HepG2 (cell line): ENCODE results near the gene ANO5. TPM values are rescaled to one million over a fixed set of nuclear protein-coding genes. Genes with fewer than 3 reads are reported as not detected.

Experiments used
- ATAC-seq: fragments of 200-7000 bp; cut with Tn5 transposase; 3 replicates; pipeline ENCODE4 v1.9.1; 2020; ENCODE audit warnings: mild to moderate bottlenecking, moderate library complexity
- BruUV-seq: library from RNA; stranded (reverse); fragments of 400-500 nt; replicated peaks from 2 replicates; lab custom pipeline; 2021; lab: Mats Ljungman, UMichigan
- CTCF ChIA-PET: fragments of 300-600 bp; formaldehyde crosslinking; extraction: SDS; loops from one replicate; lab custom pipeline; 2021; ENCODE audit warnings: low total read pairs, inconsistent platforms, low intra/inter-chr PET ratio; lab: Yijun Ruan, JAX
- POLR2A ChIA-PET: fragments of 350-600 bp; sonication (Branson Sonifier 250); formaldehyde crosslinking; loops from one replicate; lab custom pipeline; 2020; ENCODE audit warnings: antibody characterized with exemption, inconsistent platforms; lab: Yijun Ruan, JAX
- DNase-seq: peaks from one replicate; pipeline ENCODE4 v3.0.0-alpha.2; 2015; ENCODE audit warnings: low spot score
- FAIRE-seq: peaks from 3 replicates; lab custom pipeline; 2011; peaks lifted over from hg19 to GRCh38; lab: Jason Lieb, UNC
- H2AFZ ChIP-seq: one replicate; pipeline ENCODE4 v1.6.1; 2011; ENCODE audit warnings: low read length, inconsistent platforms
- H3K27ac ChIP-seq: fragments of 300-600 bp; 3 replicates; pipeline ENCODE4 v1.8.0; 2011; ENCODE audit warnings: mixed run types, mild to moderate bottlenecking, mixed read lengths, low read length, inconsistent platforms; ENCODE audit not compliant: insufficient read depth; ENCODE audit errors: extremely low read length
- H3K27me3 ChIP-seq, 2 experiments: fragments of 200-600 bp in 1 of 2; 2 replicates in 1 of 2; 3 replicates in 1 of 2; pipeline versions ENCODE4 v1.6.0 to v1.8.0; 2011; ENCODE audit warnings: low read length in 2 of 2, mild to moderate bottlenecking in 2 of 2, moderate library complexity in 2 of 2, inconsistent platforms in 1 of 2; ENCODE audit not compliant: insufficient read depth in 2 of 2, control insufficient read depth in 1 of 2
- H3K36me3 ChIP-seq, 2 experiments: fragments of 200-600 bp in 1 of 2; replicated peaks in 1 of 2; 2 replicates in 1 of 2; 3 replicates in 1 of 2; pipeline versions ENCODE4 v1.5.1 to v1.8.0; 2011; ENCODE audit warnings: low read length in 2 of 2, inconsistent platforms in 1 of 2; ENCODE audit not compliant: insufficient read depth in 2 of 2, control insufficient read depth in 1 of 2
- H3K4me1 ChIP-seq: 2 replicates; pipeline ENCODE4 v1.5.1; 2012; ENCODE audit warnings: low read length, inconsistent platforms; ENCODE audit not compliant: insufficient read depth
- H3K4me2 ChIP-seq: 2 replicates; pipeline ENCODE4 v1.6.0; 2011; ENCODE audit warnings: low read depth, low read length, inconsistent platforms
- H3K4me3 ChIP-seq, 3 experiments: fragments of 200-600 bp in 1 of 3; sonication (generic), shearing (Covaris generic) in 1 of 3; replicated peaks in 1 of 3; 2 replicates each; pipeline ENCODE4 v1.5.1; 2011 to 2016; ENCODE audit warnings: low read length in 3 of 3, inconsistent platforms in 2 of 3, low read depth in 2 of 3, mild to moderate bottlenecking in 2 of 3, control low read depth in 1 of 3, mixed read lengths in 1 of 3; ENCODE audit not compliant: insufficient read depth in 1 of 3
- H3K79me2 ChIP-seq: one replicate; pipeline ENCODE4 v1.6.1; 2011; ENCODE audit warnings: low read length, inconsistent platforms; ENCODE audit not compliant: insufficient read depth
- H3K9ac ChIP-seq: 2 replicates; pipeline ENCODE4 v1.6.0; 2011; ENCODE audit warnings: mild to moderate bottlenecking, low read depth, low read length, inconsistent platforms; ENCODE audit not compliant: insufficient read depth
- H3K9me3 ChIP-seq: 2 replicates; pipeline ENCODE4 v1.5.1; 2012; ENCODE audit warnings: mild to moderate bottlenecking, low read length
- H4K20me1 ChIP-seq: 2 replicates; pipeline ENCODE4 v1.6.0; 2011; ENCODE audit warnings: inconsistent platforms, mild to moderate bottlenecking, low read length, moderate library complexity; ENCODE audit not compliant: insufficient read depth
- PCBP2 ChIP-seq: fragments of 200-400 bp; formaldehyde crosslinking; optimal IDR thresholded peaks from 2 replicates; pipeline ENCODE3; 2018; ENCODE audit warnings: low read length, low read depth; ENCODE audit not compliant: poor library complexity, severe bottlenecking
- SP140L ChIP-seq: sonication (generic); formaldehyde crosslinking; IDR thresholded peaks from 2 replicates; pipeline ENCODE4 v1.4.0; 2020; ENCODE audit warnings: missing genetic modification reagents, borderline replicate concordance
- THAP11 ChIP-seq: IDR thresholded peaks from 2 replicates; pipeline ENCODE4 v1.6.1; 2016; ENCODE audit warnings: missing biosample characterization, missing genetic modification reagents
- ZHX1 ChIP-seq: sonication (generic); formaldehyde crosslinking; IDR thresholded peaks from 2 replicates; pipeline ENCODE4 v1.8.1; 2022; ENCODE audit warnings: low read depth, mild to moderate bottlenecking, missing genetic modification reagents
- ZNF577 ChIP-seq: sonication (generic); formaldehyde crosslinking; IDR thresholded peaks from 2 replicates; pipeline ENCODE4 v1.4.0; 2020; ENCODE audit warnings: mild to moderate bottlenecking, low read depth, missing genetic modification reagents, borderline replicate concordance
- WGBS: methylation state at CpG from one replicate; pipeline ENCODE4 v1.1.6; 2017; ENCODE audit warnings: low lambda C conversion rate; 5-methylcytosine and 5-hydroxymethylcytosine counted together
- in situ Hi-C: cut with HindIII; loops from 2 replicates; pipeline ENCODE4 v1.10.0; 2017; ENCODE audit warnings: low pct_unique_long_range_greater_than_20kb; ENCODE audit not compliant: extremely low pct_ligation_motif_present
- intact Hi-C: fragments of 100-400 bp; cut with micrococcal nuclease; formaldehyde crosslinking; loops from one replicate; pipeline ENCODE4 v1.10.0; 2022; ENCODE audit not compliant: unreplicated experiment
- polyA plus RNA-seq, 8 experiments: library from polyadenylated mRNA; depleted of rRNA in 3 of 8; stranded (reverse) in 7 of 8; unstranded in 1 of 8; fragments of >200 nt; fragmentation: Illumina TruSeq in 4 of 8; extraction: Trizol in 4 of 8; gene quantifications; 2 replicates each; pipeline versions ENCODE4 v1.2.1 to v1.2.3, GENCODE V29; 2011 to 2016; ENCODE audit warnings: low read depth in 4 of 8, missing spikeins in 1 of 8, mixed read lengths in 1 of 8; ENCODE audit not compliant: insufficient read depth in 1 of 8
- total RNA-seq, 5 experiments: library from RNA; depleted of rRNA; stranded (reverse); fragments of >200 nt; fragmentation: Illumina TruSeq; extraction: Trizol; gene quantifications; 2 replicates each; pipeline ENCODE4 v1.2.3, GENCODE V29; 2016; ENCODE audit warnings: low read depth in 1 of 5

Gene ANO5
- total and polyA plus RNA-seq, 2 of the 13 experiments (the other 11 are each of a cell fraction or from before 2014, with no cell fraction given): 0.02 to 0.03 TPM

DNA sequence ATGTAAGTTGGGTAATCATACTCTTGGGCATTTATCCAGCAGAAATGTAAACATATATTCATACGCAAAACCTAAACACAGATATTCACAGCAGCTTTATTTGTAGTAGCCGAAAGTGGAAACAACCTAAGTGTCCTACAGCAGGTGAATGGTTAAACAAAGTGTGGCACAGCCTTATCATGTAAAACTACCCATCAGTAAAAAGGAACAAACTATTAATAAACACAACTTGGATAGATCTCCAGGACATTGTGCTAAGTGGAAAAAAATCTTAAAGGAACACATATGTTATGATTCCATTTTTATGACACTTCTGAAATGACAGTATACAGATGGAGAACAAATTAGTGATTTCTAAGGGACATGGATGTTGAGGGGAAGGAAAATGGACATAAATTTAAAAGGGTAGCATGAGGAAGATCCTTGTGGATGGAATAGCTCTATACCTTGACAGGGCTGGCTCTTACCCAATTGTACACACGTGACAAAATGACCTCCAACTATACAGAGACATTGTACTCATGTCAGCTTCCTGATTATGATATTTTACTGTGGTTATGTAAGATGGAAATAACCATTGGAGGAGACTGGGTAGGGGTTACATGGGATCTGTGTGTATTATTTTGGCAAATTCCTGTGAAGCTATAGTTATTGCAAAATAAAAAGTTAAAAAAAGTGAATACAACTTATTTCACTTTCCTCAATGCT lies 15.4 kb downstream of the ANO5 start:
- intact Hi-C loops (no loop called here), in situ Hi-C loops (no loop called here)
- Histone ChIP-seq H3K27me3 (no peaks in the 10 kb centered on the region), H3K27ac (no peak overlapping the region), H3K4me1 (no peaks in the 10 kb centered on the region), H4K20me1 (no peaks in the 10 kb centered on the region), H3K4me3 (no peak overlapping the region), H3K9me3 (no peaks in the 10 kb centered on the region), H3K79me2 (no peaks in the 10 kb centered on the region), H3K36me3 (no peaks in the 10 kb centered on the region), H3K9ac (no peak overlapping the region), H2AFZ (no peak overlapping the region), H3K4me2 (no peak overlapping the region)
- TF ChIP-seq ZHX1 (no peak), THAP11 (CRISPR knock-in tag) (no peak), SP140L (CRISPR knock-in tag) (no peak), PCBP2 (no peak), ZNF577 (CRISPR knock-in tag) (no peak)
- no TSS peak for BruUV-seq
- POLR2A ChIA-PET: no interaction called here
- WGBS: 19% methylated on average over 3 of the region's 3 CpGs
- FAIRE-seq: no peak
- no peak for ATAC-seq
- CTCF ChIA-PET: no interaction called here
- DNase-seq: no peak
